Left lung (tissue), 10 donors: Measurements from ENCODE around the gene PORCN. TPM values are rescaled to one million over a fixed set of nuclear protein-coding genes. Genes with fewer than 3 reads are reported as not detected.
"Not testable (repeated sequence)": the region's sequence is repeated elsewhere in the genome, so short reads cannot be mapped to it uniquely, and the experiment has no call there.

Experiments used
- ATAC-seq: fragments of 200-7000 bp; cut with Tn5 transposase; one replicate; pipeline ENCODE4 v1.9.1; 2020; ENCODE audit warnings: moderate library complexity
- DNase-seq, 4 donors: peaks; one replicate each; pipeline ENCODE4 v3.0.0-alpha.2; 2013 to 2020
- H3K27ac ChIP-seq, 2 donors: fragments of 200-600 bp; sonication (generic) in 1 of 2; one replicate each; pipeline versions ENCODE4 v1.5.0 to v1.8.0; 2020 to 2021
- H3K27me3 ChIP-seq, 2 donors: fragments of 200-600 bp; sonication (generic) in 1 of 2; one replicate each; pipeline versions ENCODE4 v1.5.0 to v1.8.0; 2020 to 2021
- H3K36me3 ChIP-seq, 2 donors: fragments of 200-600 bp; sonication (generic) in 1 of 2; one replicate each; pipeline versions ENCODE4 v1.5.0 to v1.8.0; 2020 to 2021
- H3K4me1 ChIP-seq, 2 donors: fragments of 200-600 bp; one replicate each; pipeline ENCODE4 v1.8.0; 2021
- H3K4me3 ChIP-seq, 2 donors: fragments of 200-600 bp; sonication (generic) in 1 of 2; one replicate each; pipeline versions ENCODE4 v1.5.0 to v1.8.0; 2020 to 2021; ENCODE audit warnings: mild to moderate bottlenecking in 1 of 2
- H3K9me3 ChIP-seq, 2 donors: fragments of 200-600 bp; sonication (generic) in 1 of 2; one replicate each; pipeline versions ENCODE4 v1.5.0 to v1.8.0; 2020 to 2021
- CTCF ChIP-seq, 2 donors: fragments of 200-600 bp; sonication (generic) in 1 of 2; IDR thresholded peaks; one replicate each; pipeline versions ENCODE4 v1.5.0 to v1.8.0; 2021; ENCODE audit warnings: antibody characterized with exemption in 2 of 2
- intact Hi-C, 2 donors: fragments of 100-400 bp; cut with DNase I; formaldehyde crosslinking; loops; one replicate each; pipeline versions ENCODE4 v1.11.2 to v1.14.2; 2022
- polyA plus RNA-seq, 6 donors: library from polyadenylated mRNA; unstranded; fragments of 120-200 nt; gene quantifications; one replicate each; pipeline ENCODE4 v1.2.1, GENCODE V29; 2013; ENCODE audit not compliant: insufficient read length in 6 of 6
- total RNA-seq, 2 donors: library from RNA; stranded (reverse); fragmentation: NEBNext Ultra II Directional; extraction: Animal tissue kit (Norgen Biotek cat#: 25700); gene quantifications; one replicate each; pipeline ENCODE4 v1.2.1, GENCODE V29; 2021
- donor health status: DM: no; HTN: yes; CAD: no.
- donor health status: DM: no; HTN: no; CAD: no.

Gene PORCN
- total and polyA plus RNA-seq, 8 donors: 6.7 to 12.2 (median 8.7) TPM

- TF ChIP-seq CTCF (IDR thresholded peaks at IDR 0.05): no peak
- no peak for ATAC-seq
- no peak for DNase-seq
- no peaks in the 10 kb centered on the region for H3K27me3 ChIP-seq
- H3K4me3 ChIP-seq: peak overlapping the region; percentile 35 to 52
- H3K36me3 ChIP-seq: peaks cover 0 to 9% of the 10 kb centered on the region in 2 donors
- intact Hi-C loops: no loop called here
- peak overlapping the region in 1 of 2 donors; percentile 66 for H3K27ac ChIP-seq
- H3K9me3 ChIP-seq: no peaks in the 10 kb centered on the region
- H3K4me1 ChIP-seq: peaks cover 0 to 10% of the 10 kb centered on the region in 2 donors
Observed at GRCh38 chrX:48522291-48522690, 13.5 kb downstream of the PORCN start.

GRCh38 chrX:48523682-48524081, 14.9 kb downstream of the PORCN start:
- Histone ChIP-seq H3K4me3 (no peak overlapping the region), H3K27me3 (no peaks in the 10 kb centered on the region), H3K9me3 (no peaks in the 10 kb centered on the region), H3K36me3 (peaks cover 0 to 22% of the 10 kb centered on the region in 2 donors), H3K4me1 (peaks cover 0 to 10% of the 10 kb centered on the region in 2 donors), H3K27ac (no peak overlapping the region)
- TF ChIP-seq CTCF (IDR thresholded peaks at IDR 0.05): no peak
- intact Hi-C loops: no loop called here
- no peak for ATAC-seq
- DNase-seq: no peak

GRCh38 chrX:48525853-48526252, 17.1 kb downstream of the PORCN start:
- intact Hi-C loops, H3K27ac ChIP-seq, ATAC-seq, H3K4me3 ChIP-seq, H3K9me3 ChIP-seq, H3K27me3 ChIP-seq, DNase-seq: not testable (repeated sequence)
- Histone ChIP-seq H3K36me3 (peaks cover 0 to 22% of the 10 kb centered on the region in 2 donors), H3K4me1 (peaks cover 0 to 10% of the 10 kb centered on the region in 2 donors)

GRCh38 chrX:48530736-48531135, 21.9 kb downstream of the PORCN start:
- H3K4me1 ChIP-seq: no peaks in the 10 kb centered on the region
- no peaks in the 10 kb centered on the region for H3K9me3 ChIP-seq
- no peaks in the 10 kb centered on the region for H3K27me3 ChIP-seq
- DNase-seq (no peak), ATAC-seq (no peak)
- H3K36me3 ChIP-seq: peaks cover 0 to 22% of the 10 kb centered on the region in 2 donors
- no peak for TF ChIP-seq CTCF (IDR thresholded peaks at IDR 0.05)
- intact Hi-C loops: no loop called here
- no peak overlapping the region for H3K27ac ChIP-seq
- H3K4me3 ChIP-seq: no peak overlapping the region

GRCh38 chrX:48531358-48531959, 22.7 kb downstream of the PORCN start:
- Histone ChIP-seq H3K27ac (peak overlapping the region; percentile 30 to 63), H3K27me3 (no peaks in the 10 kb centered on the region), H3K9me3 (no peaks in the 10 kb centered on the region), H3K36me3 (peaks cover 0 to 21% of the 10 kb centered on the region in 2 donors), H3K4me1 (no peaks in the 10 kb centered on the region), H3K4me3 (no peak overlapping the region)
- ATAC-seq (peak; percentile 77), DNase-seq (no peak)
- no peak for TF ChIP-seq CTCF (IDR thresholded peaks at IDR 0.05)
- intact Hi-C loops: no loop called here

GRCh38 chrX:48532161-48532560, 23.4 kb downstream of the PORCN start:
- Histone ChIP-seq H3K27ac (peak overlapping the region; percentile 30 to 63), H3K4me3 (no peak overlapping the region), H3K36me3 (peaks cover 0 to 14% of the 10 kb centered on the region in 2 donors), H3K9me3 (no peaks in the 10 kb centered on the region), H3K4me1 (no peaks in the 10 kb centered on the region), H3K27me3 (no peaks in the 10 kb centered on the region)
- TF ChIP-seq CTCF (IDR thresholded peaks at IDR 0.05): no peak
- ATAC-seq (no peak), DNase-seq (no peak)
- intact Hi-C loops: no loop called here
